Endothelial cell (in vitro differentiated cells): ENCODE data around the gene HGFAC. TPM values are rescaled to one million over a fixed set of nuclear protein-coding genes. Genes with fewer than 3 reads are reported as not detected.

Experiments
- DNase-seq: peaks from one replicate; pipeline ENCODE4 v3.0.0; 2021; ENCODE audit warnings: low spot score
- H3K27ac Mint-ChIP-seq: one replicate; pipeline ENCODE4 v1.8.0; 2021; ENCODE audit warnings: mixed read lengths, inconsistent platforms; ENCODE audit not compliant: unreplicated experiment
- H3K27me3 Mint-ChIP-seq: one replicate; pipeline ENCODE4 v1.8.0; 2021; ENCODE audit warnings: mild to moderate bottlenecking, moderate library complexity, mixed read lengths, inconsistent platforms; ENCODE audit not compliant: unreplicated experiment
- H3K36me3 Mint-ChIP-seq: one replicate; pipeline ENCODE4 v1.8.0; 2021; ENCODE audit warnings: mild to moderate bottlenecking, low read depth, mixed read lengths, inconsistent platforms; ENCODE audit not compliant: unreplicated experiment
- H3K4me1 Mint-ChIP-seq: one replicate; pipeline ENCODE4 v1.8.0; 2021; ENCODE audit warnings: mild to moderate bottlenecking, mixed read lengths, inconsistent platforms; ENCODE audit not compliant: unreplicated experiment
- H3K4me3 Mint-ChIP-seq: one replicate; pipeline ENCODE4 v1.8.0; 2021; ENCODE audit warnings: mild to moderate bottlenecking, mixed read lengths, inconsistent platforms; ENCODE audit not compliant: unreplicated experiment
- H3K9me3 Mint-ChIP-seq: one replicate; pipeline ENCODE4 v1.8.0; 2021; ENCODE audit warnings: mixed read lengths, inconsistent platforms; ENCODE audit not compliant: unreplicated experiment
- total RNA-seq: library from RNA; stranded (reverse); fragmentation: NEBNext Ultra II Directional; extraction: Animal tissue kit (Norgen Biotek cat#: 25700); gene quantifications from one replicate; pipeline ENCODE4 v1.2.1, GENCODE V29; 2021; ENCODE audit not compliant: unreplicated experiment
- TF ChIP-seq, protein P1 (sequence below): fragments of 200-600 bp; sonication (generic); IDR thresholded peaks from one replicate; pipeline ENCODE4 v1.5.0; 2021; ENCODE audit warnings: antibody characterized with exemption; ENCODE audit not compliant: unreplicated experiment

Gene HGFAC
- total RNA-seq, 1 donor from 2014 or later, result 2.4 TPM

DNA sequence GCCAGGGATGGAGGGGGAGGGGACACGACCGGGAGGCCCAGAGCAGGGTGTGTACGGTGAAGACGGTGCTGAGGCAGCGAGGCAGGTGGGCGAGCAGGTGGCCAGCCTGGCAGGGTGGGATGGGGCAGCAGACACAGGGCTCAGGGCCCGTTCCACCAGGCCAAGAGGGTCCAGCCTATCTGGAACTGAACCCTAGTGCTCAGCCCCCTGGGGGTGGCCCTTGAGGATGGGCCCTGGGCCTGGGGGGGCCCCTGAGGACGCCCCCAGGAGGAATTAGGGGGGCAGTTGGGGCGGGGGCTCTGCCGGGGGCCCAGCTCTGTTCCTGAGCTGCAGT is 3.0 kb upstream of the HGFAC start:
- no peak for DNase-seq
- Mint-ChIP-seq H3K36me3 (no peaks in the 10 kb centered on the region), H3K27ac (no peak overlapping the region), H3K27me3 (peaks cover 17% of the 10 kb centered on the region), H3K9me3 (no peaks in the 10 kb centered on the region), H3K4me3 (no peak overlapping the region), H3K4me1 (no peaks in the 10 kb centered on the region)
- TF ChIP-seq, protein P1, sequence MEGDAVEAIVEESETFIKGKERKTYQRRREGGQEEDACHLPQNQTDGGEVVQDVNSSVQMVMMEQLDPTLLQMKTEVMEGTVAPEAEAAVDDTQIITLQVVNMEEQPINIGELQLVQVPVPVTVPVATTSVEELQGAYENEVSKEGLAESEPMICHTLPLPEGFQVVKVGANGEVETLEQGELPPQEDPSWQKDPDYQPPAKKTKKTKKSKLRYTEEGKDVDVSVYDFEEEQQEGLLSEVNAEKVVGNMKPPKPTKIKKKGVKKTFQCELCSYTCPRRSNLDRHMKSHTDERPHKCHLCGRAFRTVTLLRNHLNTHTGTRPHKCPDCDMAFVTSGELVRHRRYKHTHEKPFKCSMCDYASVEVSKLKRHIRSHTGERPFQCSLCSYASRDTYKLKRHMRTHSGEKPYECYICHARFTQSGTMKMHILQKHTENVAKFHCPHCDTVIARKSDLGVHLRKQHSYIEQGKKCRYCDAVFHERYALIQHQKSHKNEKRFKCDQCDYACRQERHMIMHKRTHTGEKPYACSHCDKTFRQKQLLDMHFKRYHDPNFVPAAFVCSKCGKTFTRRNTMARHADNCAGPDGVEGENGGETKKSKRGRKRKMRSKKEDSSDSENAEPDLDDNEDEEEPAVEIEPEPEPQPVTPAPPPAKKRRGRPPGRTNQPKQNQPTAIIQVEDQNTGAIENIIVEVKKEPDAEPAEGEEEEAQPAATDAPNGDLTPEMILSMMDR, result no peak

- H3K4me1 Mint-ChIP-seq, result no peaks in the 10 kb centered on the region
- H3K27ac Mint-ChIP-seq, result no peak overlapping the region
- no peaks in the 10 kb centered on the region for H3K36me3 Mint-ChIP-seq
- H3K27me3 Mint-ChIP-seq, result peaks cover 16% of the 10 kb centered on the region
- DNase-seq, result no peak
- no peak overlapping the region for H3K4me3 Mint-ChIP-seq
- TF ChIP-seq, protein P1, result no peak
- no peaks in the 10 kb centered on the region for H3K9me3 Mint-ChIP-seq
Measured at GRCh38 chr4:3439391-3439790, 2.4 kb upstream of the HGFAC start.

DNA sequence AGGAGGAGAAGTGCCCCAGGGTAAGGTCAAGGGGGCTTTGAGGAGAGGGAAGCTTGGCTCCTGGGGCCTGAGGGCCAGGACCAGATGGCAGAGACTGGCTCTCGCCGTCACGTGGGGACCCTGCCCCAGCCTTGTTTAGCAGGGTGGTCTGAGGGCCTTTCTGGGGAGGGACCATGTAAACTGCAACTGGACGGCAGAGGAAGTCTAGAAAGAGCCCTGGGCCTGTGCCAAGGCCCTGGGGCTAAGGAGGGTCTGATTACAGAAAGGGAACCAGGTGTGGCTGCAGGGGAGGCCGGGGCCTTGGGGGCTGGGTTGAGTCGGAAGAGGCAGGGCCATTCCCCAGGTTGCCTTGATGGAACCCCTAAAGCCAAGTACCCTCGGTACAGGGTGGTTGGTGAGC is 1.8 kb upstream of the HGFAC start:
- H3K27ac Mint-ChIP-seq, result no peak overlapping the region
- DNase-seq, result no peak
- no peaks in the 10 kb centered on the region for H3K36me3 Mint-ChIP-seq
- no peaks in the 10 kb centered on the region for H3K9me3 Mint-ChIP-seq
- no peak overlapping the region for H3K4me3 Mint-ChIP-seq
- peaks cover 14% of the 10 kb centered on the region for H3K27me3 Mint-ChIP-seq
- TF ChIP-seq, protein P1, result no peak
- H3K4me1 Mint-ChIP-seq, result no peaks in the 10 kb centered on the region

- Mint-ChIP-seq H3K9me3 (no peaks in the 10 kb centered on the region), H3K4me3 (no peak overlapping the region), H3K27me3 (peaks cover 9% of the 10 kb centered on the region), H3K4me1 (no peaks in the 10 kb centered on the region), H3K36me3 (no peaks in the 10 kb centered on the region), H3K27ac (no peak overlapping the region)
- TF ChIP-seq, protein P1, result no peak
- no peak for DNase-seq
Measured at GRCh38 chr4:3440979-3441500, 728 bp upstream of the HGFAC start.

GRCh38 chr4:3442460-3442958 is 741 bp downstream of the HGFAC start:
- TF ChIP-seq, protein P1, result no peak
- Mint-ChIP-seq H3K36me3 (no peaks in the 10 kb centered on the region), H3K9me3 (no peaks in the 10 kb centered on the region), H3K27ac (no peak overlapping the region), H3K4me3 (no peak overlapping the region), H3K27me3 (peaks cover 9% of the 10 kb centered on the region), H3K4me1 (no peaks in the 10 kb centered on the region)
- no peak for DNase-seq
